H9 (cell line): ENCODE results near the gene KIAA1328. TPM values are rescaled to one million over a fixed set of nuclear protein-coding genes. Genes with fewer than 3 reads are reported as not detected.

Source experiments
- DNase-seq: peaks from one replicate; pipeline ENCODE4 v3.0.0-alpha.2; 2017
- H2AFZ ChIP-seq: one replicate; pipeline ENCODE4 v1.6.1; 2013; ENCODE audit warnings: mild to moderate bottlenecking, low read length, control low read depth, moderate library complexity
- H2AK5ac ChIP-seq: 2 replicates; pipeline ENCODE4 v1.6.1; 2013; ENCODE audit warnings: low read length, control low read depth, mixed read lengths; ENCODE audit not compliant: insufficient read length
- H2BK120ac ChIP-seq: one replicate; pipeline ENCODE4 v1.6.1; 2013; ENCODE audit warnings: low read depth, mild to moderate bottlenecking, low read length, control low read depth, inconsistent platforms; ENCODE audit not compliant: poor library complexity, severe bottlenecking
- H2BK12ac ChIP-seq: 2 replicates; pipeline ENCODE4 v1.6.1; 2013; ENCODE audit warnings: low read length, control low read depth, mixed read lengths, low read depth; ENCODE audit not compliant: insufficient read length
- H2BK15ac ChIP-seq: 2 replicates; pipeline ENCODE4 v1.6.1; 2013; ENCODE audit warnings: low read depth, low read length, control low read depth
- H2BK20ac ChIP-seq: one replicate; pipeline ENCODE4 v1.6.1; 2013; ENCODE audit warnings: low read depth, mild to moderate bottlenecking, low read length, control low read depth, inconsistent platforms; ENCODE audit not compliant: poor library complexity, severe bottlenecking
- H2BK5ac ChIP-seq: 2 replicates; pipeline ENCODE4 v1.6.1; 2013; ENCODE audit warnings: low read length, control low read depth, mixed read lengths; ENCODE audit not compliant: insufficient read length
- H3K14ac ChIP-seq: 2 replicates; pipeline ENCODE4 v1.6.1; 2013; ENCODE audit warnings: low read length, control low read depth; ENCODE audit not compliant: insufficient read depth
- H3K18ac ChIP-seq: 2 replicates; pipeline ENCODE4 v1.6.1; 2013; ENCODE audit warnings: low read depth, mild to moderate bottlenecking, mixed read lengths, low read length, control low read depth; ENCODE audit not compliant: insufficient read length
- H3K23ac ChIP-seq: 2 replicates; pipeline ENCODE4 v1.6.1; 2013; ENCODE audit warnings: low read length, control low read depth, mixed read lengths, low read depth; ENCODE audit not compliant: insufficient read length
- H3K23me2 ChIP-seq: 2 replicates; pipeline ENCODE4 v1.6.1; 2013; ENCODE audit warnings: low read depth, mild to moderate bottlenecking, mixed read lengths, low read length, control low read depth; ENCODE audit not compliant: insufficient read length, poor library complexity, severe bottlenecking
- H3K27ac ChIP-seq: 2 replicates; pipeline ENCODE4 v1.5.1; 2013; ENCODE audit warnings: low read length, control low read depth, mixed read lengths, low read depth; ENCODE audit not compliant: insufficient read length
- H3K27me3 ChIP-seq: 2 replicates; pipeline ENCODE4 v1.6.1; 2013; ENCODE audit warnings: low read length, control low read depth, inconsistent platforms; ENCODE audit not compliant: insufficient read depth
- H3K4ac ChIP-seq: 2 replicates; pipeline ENCODE4 v1.6.1; 2013; ENCODE audit warnings: low read depth, mild to moderate bottlenecking, control low read depth, inconsistent platforms, low read length, moderate library complexity
- H3K4me1 ChIP-seq: 2 replicates; pipeline ENCODE4 v1.6.1; 2013; ENCODE audit warnings: low read length, control low read depth, inconsistent platforms; ENCODE audit not compliant: insufficient read depth
- H3K4me2 ChIP-seq: 2 replicates; pipeline ENCODE4 v1.6.1; 2013; ENCODE audit warnings: low read length, control low read depth, mixed read lengths; ENCODE audit not compliant: insufficient read length, insufficient read depth
- H3K56ac ChIP-seq: 2 replicates; pipeline ENCODE4 v1.6.1; 2013; ENCODE audit warnings: low read depth, mild to moderate bottlenecking, mixed read lengths, low read length, control low read depth; ENCODE audit not compliant: insufficient read length
- H3K79me1 ChIP-seq: 2 replicates; pipeline ENCODE4 v1.6.1; 2013; ENCODE audit warnings: low read depth, mild to moderate bottlenecking, moderate library complexity, low read length, control low read depth, inconsistent platforms; ENCODE audit not compliant: insufficient read depth, poor library complexity, severe bottlenecking
- H3K79me2 ChIP-seq: 2 replicates; pipeline ENCODE4 v1.6.1; 2013; ENCODE audit warnings: low read length, control low read depth, inconsistent platforms; ENCODE audit not compliant: insufficient read depth
- H3K9ac ChIP-seq: 2 replicates; pipeline ENCODE4 v1.6.1; 2013; ENCODE audit warnings: low read length, control low read depth, mixed read lengths; ENCODE audit not compliant: insufficient read length; ENCODE audit errors: extremely low read depth
- H3K9me3 ChIP-seq: one replicate; pipeline ENCODE4 v1.6.1; 2013; ENCODE audit warnings: low read depth, low read length, inconsistent platforms; ENCODE audit not compliant: control insufficient read depth
- H3T11ph ChIP-seq: one replicate; pipeline ENCODE4 v1.6.1; 2013; ENCODE audit warnings: mild to moderate bottlenecking, low read length, control low read depth, inconsistent platforms
- H4K20me1 ChIP-seq: one replicate; pipeline ENCODE4 v1.6.1; 2013; ENCODE audit not compliant: control insufficient read depth, insufficient read length, insufficient read depth
- H4K5ac ChIP-seq: 2 replicates; pipeline ENCODE4 v1.6.1; 2013; ENCODE audit warnings: low read depth, mild to moderate bottlenecking, mixed read lengths, low read length, control low read depth; ENCODE audit not compliant: insufficient read length
- H4K8ac ChIP-seq: replicated peaks from 2 replicates; pipeline ENCODE4 v1.6.1; 2013; ENCODE audit warnings: low read length, control low read depth, mixed read lengths, low read depth; ENCODE audit not compliant: insufficient read length
- H4K91ac ChIP-seq: 2 replicates; pipeline ENCODE4 v1.6.1; 2013; ENCODE audit warnings: low read depth, mild to moderate bottlenecking, moderate library complexity, mixed read lengths, low read length, control low read depth; ENCODE audit not compliant: insufficient read length
- H3K27ac Mint-ChIP-seq, 3 experiments: 2 replicates in 2 of 3; 3 replicates in 1 of 3; pipeline ENCODE4 v1.8.0; 2020 to 2021; ENCODE audit warnings: mixed read lengths in 3 of 3, mild to moderate bottlenecking in 1 of 3, moderate library complexity in 1 of 3
- H3K27me3 Mint-ChIP-seq: 2 replicates; pipeline ENCODE4 v1.8.0; 2021; ENCODE audit warnings: low read depth, mild to moderate bottlenecking, moderate library complexity, mixed read lengths
- H3K36me3 Mint-ChIP-seq, 3 experiments: 2 replicates in 2 of 3; 3 replicates in 1 of 3; pipeline ENCODE4 v1.8.0; 2020 to 2021; ENCODE audit warnings: low read depth in 3 of 3, mixed read lengths in 3 of 3; ENCODE audit not compliant: insufficient read depth in 1 of 3
- H3K4me1 Mint-ChIP-seq, 2 experiments: 2 replicates each; pipeline ENCODE4 v1.8.0; 2020; ENCODE audit warnings: mixed read lengths in 2 of 2
- H3K4me3 Mint-ChIP-seq, 2 experiments: 2 replicates in 1 of 2; 3 replicates in 1 of 2; pipeline ENCODE4 v1.8.0; 2020 to 2021; ENCODE audit warnings: mild to moderate bottlenecking in 2 of 2, mixed read lengths in 2 of 2, moderate library complexity in 1 of 2
- H3K9me3 Mint-ChIP-seq, 2 experiments: 2 replicates in 1 of 2; 3 replicates in 1 of 2; pipeline ENCODE4 v1.8.0; 2020; ENCODE audit warnings: mild to moderate bottlenecking in 2 of 2, mixed read lengths in 2 of 2, moderate library complexity in 1 of 2
- WGBS: extraction: QIAGEN DNeasy Blood & Tissue Kit; methylation state at CpG from one replicate; pipeline ENCODE4 v1.1.7; 2013; ENCODE audit warnings: missing lambda C conversion rate, low lambda C conversion rate, mixed read lengths; ENCODE audit not compliant: insufficient read length; ENCODE audit errors: extremely low coverage; 5-methylcytosine and 5-hydroxymethylcytosine counted together
- total RNA-seq: library from RNA; stranded (reverse); gene quantifications from 2 replicates; pipeline ENCODE4 v1.2.1, GENCODE V29; 2021
- TF ChIP-seq, protein P1 (sequence below): fragments of 200-600 bp; sonication (generic); conservative IDR thresholded peaks from 3 replicates; pipeline ENCODE4 v1.8.0; 2021; ENCODE audit warnings: antibody characterized with exemption, mild to moderate bottlenecking

Gene KIAA1328
- total RNA-seq, 1 experiment from 2014 or later, result 4.9 TPM

DNA sequence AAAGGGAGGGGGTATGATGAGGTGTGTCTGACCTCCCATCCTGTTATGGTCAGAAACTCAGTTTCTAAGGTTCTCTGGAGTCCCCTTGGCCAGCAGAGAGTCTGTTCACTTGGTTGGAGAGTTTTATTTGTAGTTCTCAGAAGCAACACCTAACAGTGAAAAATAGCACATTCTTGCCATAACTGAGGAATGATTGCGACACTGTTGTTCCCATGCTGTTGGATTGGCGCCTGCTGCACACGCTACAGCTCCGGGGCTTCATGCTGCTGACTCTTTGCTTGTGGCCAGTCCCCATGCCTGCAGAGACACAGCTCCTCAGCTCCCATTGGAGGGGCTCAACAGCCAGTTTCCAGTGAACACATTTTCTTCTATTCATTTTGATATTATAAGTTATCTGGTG, 42.2 kb upstream of the KIAA1328 start:
- no peaks in the 10 kb centered on the region for H4K20me1 ChIP-seq
- no peak overlapping the region for H2BK15ac ChIP-seq
- H3K27ac ChIP-seq, result no peak overlapping the region
- DNase-seq, result no peak
- H4K8ac ChIP-seq, result no peak overlapping the region
- no peak overlapping the region for H2BK120ac ChIP-seq
- H3K14ac ChIP-seq, result no peak overlapping the region
- Mint-ChIP-seq H3K4me1 (peaks cover 5% of the 10 kb centered on the region in 2 experiments; a peak in 3 of 4 replicates), H3K27me3 (no peaks in the 10 kb centered on the region), H3K9me3 (no peaks in the 10 kb centered on the region), H3K27ac (peak overlapping the region in 2 of 3 experiments; percentile 32 to 40; a peak in 1 of 7 replicates), H3K4me3 (no peak overlapping the region), H3K36me3 (peaks cover 17 to 23% (median 18%) of the 10 kb centered on the region in 3 experiments; a peak in 6 of 7 replicates)
- no peak overlapping the region for H3K56ac ChIP-seq
- H2AFZ ChIP-seq, result no peak overlapping the region
- no peaks in the 10 kb centered on the region for H3K4me1 ChIP-seq
- no peaks in the 10 kb centered on the region for H3K79me2 ChIP-seq
- H3K23ac ChIP-seq, result no peak overlapping the region
- no peaks in the 10 kb centered on the region for H3K23me2 ChIP-seq
- H3K27me3 ChIP-seq, result no peaks in the 10 kb centered on the region
- no peak overlapping the region for H3K18ac ChIP-seq
- no peak overlapping the region for H2BK20ac ChIP-seq
- no peak overlapping the region for H2BK12ac ChIP-seq
- no peak overlapping the region for H2AK5ac ChIP-seq
- WGBS, result no CpG with 5 or more reads among the region's 4 CpGs
- H3T11ph ChIP-seq, result no peak overlapping the region
- no peak overlapping the region for H3K4me2 ChIP-seq
- no peak overlapping the region for H3K9ac ChIP-seq
- no peaks in the 10 kb centered on the region for H3K9me3 ChIP-seq
- H4K5ac ChIP-seq, result no peak overlapping the region
- no peak overlapping the region for H3K4ac ChIP-seq
- no peak overlapping the region for H2BK5ac ChIP-seq
- H3K79me1 ChIP-seq, result no peaks in the 10 kb centered on the region
- TF ChIP-seq, protein P1, sequence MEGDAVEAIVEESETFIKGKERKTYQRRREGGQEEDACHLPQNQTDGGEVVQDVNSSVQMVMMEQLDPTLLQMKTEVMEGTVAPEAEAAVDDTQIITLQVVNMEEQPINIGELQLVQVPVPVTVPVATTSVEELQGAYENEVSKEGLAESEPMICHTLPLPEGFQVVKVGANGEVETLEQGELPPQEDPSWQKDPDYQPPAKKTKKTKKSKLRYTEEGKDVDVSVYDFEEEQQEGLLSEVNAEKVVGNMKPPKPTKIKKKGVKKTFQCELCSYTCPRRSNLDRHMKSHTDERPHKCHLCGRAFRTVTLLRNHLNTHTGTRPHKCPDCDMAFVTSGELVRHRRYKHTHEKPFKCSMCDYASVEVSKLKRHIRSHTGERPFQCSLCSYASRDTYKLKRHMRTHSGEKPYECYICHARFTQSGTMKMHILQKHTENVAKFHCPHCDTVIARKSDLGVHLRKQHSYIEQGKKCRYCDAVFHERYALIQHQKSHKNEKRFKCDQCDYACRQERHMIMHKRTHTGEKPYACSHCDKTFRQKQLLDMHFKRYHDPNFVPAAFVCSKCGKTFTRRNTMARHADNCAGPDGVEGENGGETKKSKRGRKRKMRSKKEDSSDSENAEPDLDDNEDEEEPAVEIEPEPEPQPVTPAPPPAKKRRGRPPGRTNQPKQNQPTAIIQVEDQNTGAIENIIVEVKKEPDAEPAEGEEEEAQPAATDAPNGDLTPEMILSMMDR, result no peak
- H4K91ac ChIP-seq, result no peak overlapping the region
